Dendritic cell treated with granulocyte-macrophage colony-stimulating factor and Interleukin-4, amounts not matched to agents 40 ng/mL and 50 ng/mL, for 4 days (primary cell): ENCODE results near the gene FGD1.
A peak's percentile ranks its signal among the peaks of the same experiment; 100 is the strongest.
"Not testable (repeated sequence)": the region's sequence is repeated elsewhere in the genome, so short reads cannot be mapped to it uniquely, and the experiment has no call there.

ENCODE experiments used
- H3K27ac Mint-ChIP-seq: one replicate; pipeline ENCODE4 v1.8.0; 2022; ENCODE audit warnings: mild to moderate bottlenecking, mixed read lengths
- H3K27me3 Mint-ChIP-seq: one replicate; pipeline ENCODE4 v1.8.0; 2022; ENCODE audit warnings: mild to moderate bottlenecking, mixed read lengths
- H3K36me3 Mint-ChIP-seq: one replicate; pipeline ENCODE4 v1.8.0; 2022; ENCODE audit warnings: low read depth, mixed read lengths
- H3K4me1 Mint-ChIP-seq: one replicate; pipeline ENCODE4 v1.8.0; 2022; ENCODE audit warnings: low read depth, mixed read lengths
- H3K4me3 Mint-ChIP-seq: one replicate; pipeline ENCODE4 v1.8.0; 2022; ENCODE audit warnings: mild to moderate bottlenecking, moderate library complexity, mixed read lengths
- H3K9me3 Mint-ChIP-seq: one replicate; pipeline ENCODE4 v1.8.0; 2022; ENCODE audit warnings: mixed read lengths
- intact Hi-C: fragments of 100-400 bp; cut with micrococcal nuclease; formaldehyde crosslinking; loops from one replicate; pipeline ENCODE4 v1.15.0; 2022

FGD1 gene

GRCh38 chrX:54495814-54496516 is at the start of gene FGD1:
FGD1 (minus strand) TSS chrX:54496234; CDS start chrX:54495432, 802 bp downstream.
- no peak within 1 kb of the TSS for H3K27ac Mint-ChIP-seq
- H3K9me3 Mint-ChIP-seq, result no peaks in the 10 kb centered on the region
- intact Hi-C loops, result no loop called here
- peaks cover 23% of the 10 kb centered on the region for H3K4me1 Mint-ChIP-seq
- no peaks in the 10 kb centered on the region for H3K36me3 Mint-ChIP-seq
- H3K27me3 Mint-ChIP-seq, result peaks cover 65% of the 10 kb centered on the region
- H3K4me3 Mint-ChIP-seq, result peak within 1 kb of the TSS; percentile 61

GRCh38 chrX:54542239-54542638 is 46.2 kb upstream of the FGD1 start:
- H3K4me1 Mint-ChIP-seq, H3K27me3 Mint-ChIP-seq, H3K9me3 Mint-ChIP-seq, H3K4me3 Mint-ChIP-seq, H3K27ac Mint-ChIP-seq, intact Hi-C loops: not testable (repeated sequence)
- H3K36me3 Mint-ChIP-seq, result peaks cover 89% of the 10 kb centered on the region

- Mint-ChIP-seq H3K4me3 (no peak overlapping the region), H3K9me3 (no peaks in the 10 kb centered on the region), H3K27me3 (no peaks in the 10 kb centered on the region), H3K27ac (no peak overlapping the region), H3K36me3 (peaks cover 89% of the 10 kb centered on the region), H3K4me1 (no peaks in the 10 kb centered on the region)
- intact Hi-C loops, result no loop called here
Measured at GRCh38 chrX:54540289-54540688, 44.3 kb upstream of the FGD1 start.

DNA sequence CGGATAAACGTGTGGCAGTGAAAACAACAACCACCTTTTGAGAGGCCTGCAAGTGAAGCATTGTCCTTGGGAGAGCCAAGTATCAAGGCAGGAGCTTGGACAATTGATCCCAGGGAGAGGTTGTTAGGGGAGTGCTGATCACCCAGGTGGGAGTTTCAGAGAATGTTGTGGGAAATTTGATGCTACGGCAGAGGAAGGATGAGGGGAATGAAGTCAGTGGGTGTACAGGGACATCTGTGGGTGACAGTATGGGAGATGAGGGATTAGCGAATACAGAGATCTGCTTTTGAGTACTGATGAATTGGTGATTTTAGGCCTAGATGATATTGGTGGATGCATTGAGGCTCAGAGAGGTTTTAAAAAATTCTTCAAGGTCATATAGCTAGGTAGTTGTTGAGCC is 38.2 kb upstream of the FGD1 start:
- H3K4me3 Mint-ChIP-seq, result no peak overlapping the region
- peaks cover 27% of the 10 kb centered on the region for H3K4me1 Mint-ChIP-seq
- H3K27me3 Mint-ChIP-seq, result no peaks in the 10 kb centered on the region
- H3K27ac Mint-ChIP-seq, result no peak overlapping the region
- H3K9me3 Mint-ChIP-seq, result no peaks in the 10 kb centered on the region
- H3K36me3 Mint-ChIP-seq, result peaks cover 66% of the 10 kb centered on the region
- intact Hi-C loops, result loop anchor here (5.0 kb wide), 1 partner anchor 273 kb away; the partner anchor contains the start of gene MAGED2

GRCh38 chrX:54530357-54530900 is 34.4 kb upstream of the FGD1 start:
- intact Hi-C loops, result loop anchor here (2.0 to 5.0 kb wide), 2 partner anchors 277 to 348 kb away; partner anchors contain the start of genes FAM120C and MAGED2
- H3K36me3 Mint-ChIP-seq, result peaks cover 41% of the 10 kb centered on the region
- H3K4me3 Mint-ChIP-seq, result peak overlapping the region; percentile 79
- H3K4me1 Mint-ChIP-seq, result peaks cover 27% of the 10 kb centered on the region
- no peaks in the 10 kb centered on the region for H3K27me3 Mint-ChIP-seq
- H3K27ac Mint-ChIP-seq, result peak overlapping the region; percentile 88
- no peaks in the 10 kb centered on the region for H3K9me3 Mint-ChIP-seq

- H3K27ac Mint-ChIP-seq, result peak within 1 kb of the TSS; percentile 88
- intact Hi-C loops, result loop anchor here (2.0 to 5.0 kb wide), 3 partner anchors 278 to 482 kb away; partner anchors contain the start of genes FAM120C and MAGED2
- H3K36me3 Mint-ChIP-seq, result peaks cover 37% of the 10 kb centered on the region
- H3K27me3 Mint-ChIP-seq, result no peaks in the 10 kb centered on the region
- peak within 1 kb of the TSS; percentile 79 for H3K4me3 Mint-ChIP-seq
- H3K4me1 Mint-ChIP-seq, result peaks cover 26% of the 10 kb centered on the region
- H3K9me3 Mint-ChIP-seq, result no peaks in the 10 kb centered on the region
Measured at GRCh38 chrX:54529552-54530356, 33.7 kb upstream of the FGD1 start, which contains the start of gene GNL3L. GNL3L (plus strand) TSS chrX:54530219; CDS start chrX:54532567, 2,348 bp downstream.

- H3K9me3 Mint-ChIP-seq, result no peaks in the 10 kb centered on the region
- H3K4me1 Mint-ChIP-seq, result peaks cover 20% of the 10 kb centered on the region
- peak overlapping the region; percentile 77 for H3K4me3 Mint-ChIP-seq
- no peaks in the 10 kb centered on the region for H3K27me3 Mint-ChIP-seq
- intact Hi-C loops, result loop anchor here (5.0 kb wide), 1 partner anchor 482 kb away; no protein-coding TSS in a partner anchor
- H3K27ac Mint-ChIP-seq, result peak overlapping the region; percentile 88
- peaks cover 31% of the 10 kb centered on the region for H3K36me3 Mint-ChIP-seq
Measured at GRCh38 chrX:54529151-54529550, 33.1 kb upstream of the FGD1 start.

DNA sequence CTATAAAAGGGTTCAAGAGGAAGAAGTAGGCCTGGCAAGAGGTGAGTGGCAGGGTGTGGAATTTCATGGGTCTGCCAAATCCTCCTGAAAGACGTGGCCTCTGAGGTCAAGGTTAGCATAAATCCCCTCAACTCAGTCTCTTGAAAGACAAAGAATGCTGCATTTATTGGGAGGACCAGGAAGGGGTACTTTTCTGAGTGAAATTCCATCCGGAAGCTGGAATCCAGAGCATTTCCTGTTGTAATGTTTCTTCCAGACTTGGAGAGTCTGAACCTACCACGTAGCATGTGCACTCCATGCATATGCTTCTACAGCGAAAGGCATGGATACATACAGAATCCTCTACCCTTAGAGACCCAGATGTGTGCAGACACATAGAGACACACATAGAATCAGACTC is 13.4 kb upstream of the FGD1 start:
- intact Hi-C loops, result no loop called here
- H3K4me3 Mint-ChIP-seq, result no peak overlapping the region

DNA sequence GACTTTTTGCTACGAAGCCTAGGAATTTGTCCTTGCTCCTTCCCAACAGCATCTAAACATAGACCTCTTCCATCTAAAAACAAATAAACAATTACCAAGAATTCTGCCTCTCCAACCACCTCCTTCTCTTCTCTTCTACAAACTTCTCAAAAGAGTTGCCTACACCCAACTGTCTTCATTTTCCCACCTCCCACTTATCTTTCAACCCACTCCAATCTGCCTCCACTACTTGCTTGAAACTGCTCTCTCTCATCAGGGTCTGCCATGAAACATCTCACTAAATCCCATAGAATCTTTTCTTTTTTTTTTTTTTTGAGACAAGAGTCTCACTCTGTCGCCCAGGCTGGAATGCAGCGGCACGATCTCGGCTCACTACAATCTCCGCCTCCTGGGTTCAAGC is 902 bp upstream of the FGD1 start:
- intact Hi-C loops, result no loop called here
- H3K27me3 Mint-ChIP-seq, result peaks cover 63% of the 10 kb centered on the region
- H3K9me3 Mint-ChIP-seq, result no peaks in the 10 kb centered on the region
- H3K36me3 Mint-ChIP-seq, result no peaks in the 10 kb centered on the region
- H3K4me1 Mint-ChIP-seq, result peaks cover 23% of the 10 kb centered on the region
- H3K4me3 Mint-ChIP-seq, result no peak overlapping the region
- H3K27ac Mint-ChIP-seq, result no peak overlapping the region

More for the DNA sequence above, 13.4 kb upstream of the FGD1 start:
- Mint-ChIP-seq H3K27ac (no peak overlapping the region), H3K27me3 (peaks cover 7% of the 10 kb centered on the region), H3K4me1 (no peaks in the 10 kb centered on the region), H3K9me3 (peaks cover 14% of the 10 kb centered on the region), H3K36me3 (no peaks in the 10 kb centered on the region)

GRCh38 chrX:54496517-54496852 is 451 bp upstream of the FGD1 start:
- no peak overlapping the region for H3K27ac Mint-ChIP-seq

DNA sequence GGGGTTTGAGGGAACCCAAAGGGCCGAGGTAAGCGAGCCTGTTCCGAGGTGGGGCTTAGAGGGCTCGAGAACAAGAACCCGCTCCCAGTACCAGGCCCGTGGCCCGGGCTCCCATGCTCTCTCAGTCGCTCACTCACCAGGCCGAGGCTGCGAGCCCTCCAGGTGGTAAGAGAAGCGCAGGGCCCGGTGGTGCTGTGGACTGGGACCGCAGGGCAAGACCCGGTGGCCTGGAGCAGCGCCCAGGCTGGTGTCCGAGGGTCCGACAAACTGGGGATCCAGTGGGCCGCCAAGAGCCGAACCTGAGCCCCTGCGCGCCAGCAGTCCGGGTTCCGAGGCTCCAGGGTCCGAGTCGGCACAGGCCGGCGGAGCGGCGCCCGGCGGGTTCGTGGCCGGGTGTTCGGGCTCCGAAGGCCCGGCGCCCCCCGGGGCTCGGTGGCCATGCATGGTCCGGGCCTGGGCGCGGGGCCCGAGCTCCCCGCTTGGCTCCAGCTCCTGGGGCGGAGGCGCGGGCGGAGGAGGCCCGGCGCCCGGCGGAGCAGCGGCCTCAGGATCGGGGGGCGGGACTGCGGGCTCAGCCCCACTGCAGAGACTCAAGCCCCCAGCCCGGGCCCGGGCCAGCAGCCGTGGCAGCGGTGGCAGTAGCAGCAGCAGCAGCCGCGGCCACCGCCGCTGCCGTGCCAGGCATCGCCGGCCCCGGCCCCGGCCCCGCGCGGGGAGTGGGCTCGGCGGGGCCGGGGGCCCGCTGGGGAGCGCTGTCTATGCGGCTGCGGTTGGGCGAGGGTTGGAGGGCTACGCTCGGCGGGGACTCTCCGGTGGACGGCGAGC is 833 bp downstream of the FGD1 start:
- H3K36me3 Mint-ChIP-seq, result no peaks in the 10 kb centered on the region
- intact Hi-C loops, result no loop called here
- no peak overlapping the region for H3K27ac Mint-ChIP-seq

More at GRCh38 chrX:54496517-54496852, 451 bp upstream of the FGD1 start:
- Mint-ChIP-seq H3K4me3 (peak overlapping the region; percentile 61), H3K27me3 (peaks cover 63% of the 10 kb centered on the region), H3K36me3 (no peaks in the 10 kb centered on the region), H3K4me1 (peaks cover 23% of the 10 kb centered on the region), H3K9me3 (no peaks in the 10 kb centered on the region)
- intact Hi-C loops, result no loop called here

GRCh38 chrX:54494166-54494988 is 1.7 kb downstream of the FGD1 start:
- Mint-ChIP-seq H3K27ac (no peak overlapping the region), H3K4me1 (peaks cover 15% of the 10 kb centered on the region), H3K27me3 (peaks cover 63% of the 10 kb centered on the region), H3K36me3 (no peaks in the 10 kb centered on the region), H3K4me3 (peak overlapping the region; percentile 43), H3K9me3 (no peaks in the 10 kb centered on the region)
- intact Hi-C loops, result no loop called here

More for the DNA sequence above, 833 bp downstream of the FGD1 start:
- Mint-ChIP-seq H3K27me3 (peaks cover 64% of the 10 kb centered on the region), H3K4me3 (peak overlapping the region; percentile 61), H3K4me1 (peaks cover 18% of the 10 kb centered on the region), H3K9me3 (no peaks in the 10 kb centered on the region)

DNA sequence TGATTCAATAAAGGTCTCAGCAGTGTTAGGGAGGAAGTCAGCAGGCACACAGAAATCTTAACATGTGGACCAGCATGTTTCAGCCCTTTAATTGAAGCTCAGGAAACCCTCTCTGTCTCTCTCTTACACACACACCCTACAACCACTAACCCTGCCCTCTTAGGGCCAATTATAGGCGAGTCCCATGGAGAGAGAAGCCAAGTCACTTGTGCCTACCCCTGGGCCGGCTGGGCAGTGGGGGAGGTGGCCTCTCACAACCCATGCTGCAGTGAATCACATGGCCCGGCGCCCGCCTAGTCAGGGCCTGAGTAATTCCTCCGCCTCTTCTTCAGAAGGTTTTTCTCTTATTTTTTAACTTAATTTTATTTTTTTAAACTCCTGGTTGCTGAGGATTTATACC is 3.7 kb downstream of the FGD1 start:
- no peak overlapping the region for H3K4me3 Mint-ChIP-seq
- H3K9me3 Mint-ChIP-seq, result no peaks in the 10 kb centered on the region
- peaks cover 51% of the 10 kb centered on the region for H3K27me3 Mint-ChIP-seq
- no peaks in the 10 kb centered on the region for H3K36me3 Mint-ChIP-seq
- H3K4me1 Mint-ChIP-seq, result peaks cover 11% of the 10 kb centered on the region
- no peak overlapping the region for H3K27ac Mint-ChIP-seq
- intact Hi-C loops, result no loop called here
